ENCODE results near the gene IQGAP3. TPM values are rescaled to one million over a fixed set of nuclear protein-coding genes. Genes with fewer than 3 reads are reported as not detected.

IQGAP3 gene
- polyA plus RNA-seq, 1 of the 3 experiments (the other 2 are of a cell fraction), result 15.6 TPM

- Histone ChIP-seq H3K9me2 (no peaks in the 10 kb centered on the region), H3K4me3 (ENCODE audit: low read depth in 2 of 2, low read length in 1 of 2) (no peak overlapping the region), H2AFZ (ENCODE audit: low read depth) (no peak overlapping the region), H3K9me3 (no peaks in the 10 kb centered on the region), H3K4me2 (no peak overlapping the region), H3K9ac (no peak overlapping the region), H3K36me3 (replicated peaks in 1 of 2; ENCODE audit: control insufficient read depth in 1 of 2, insufficient read depth in 2 of 2, low read length in 1 of 2) (peaks cover 11 to 20% of the 10 kb centered on the region in 2 experiments), H3K79me2 (ENCODE audit: insufficient read depth) (no peaks in the 10 kb centered on the region), H3F3A (replicated peaks; ENCODE audit: insufficient read depth) (no peaks in the 10 kb centered on the region), H3K27ac (ENCODE audit: low read depth in 2 of 2, low read length in 1 of 2) (no peak overlapping the region), H3K27me3 (ENCODE audit: insufficient read depth) (no peaks in the 10 kb centered on the region), H4K20me1 (ENCODE audit: insufficient read depth) (no peaks in the 10 kb centered on the region), H3K4me1 (ENCODE audit: control insufficient read depth in 1 of 2, insufficient read depth in 2 of 2, low read depth in 1 of 2, low read length in 1 of 2) (no peaks in the 10 kb centered on the region)
- CTCF ChIA-PET, result interaction anchor here (0.9 to 1.5 kb wide), 2 partner anchors 16 to 18 kb away, joined by 4 read pairs; no protein-coding TSS in a partner anchor
- POLR2A ChIA-PET, result no interaction called here
- 84% methylated on average over 4 of the region's 5 CpGs for WGBS (ENCODE audit: low lambda C conversion rate)
- no peak for DNase-seq
- TF ChIP-seq EP300 (IDR thresholded peaks at IDR 0.05; ENCODE audit: borderline replicate concordance in 1 of 2, low read depth in 1 of 2, low read length in 1 of 2), result no peak
- no peak for TF ChIP-seq SIN3A (IDR thresholded peaks at IDR 0.05; ENCODE audit: borderline replicate concordance, low read depth, low read length)
- TF ChIP-seq FOXJ3 (CRISPR knock-in tag; IDR thresholded peaks at IDR 0.05), result no peak
- TF ChIP-seq MAX (IDR thresholded peaks at IDR 0.05; ENCODE audit: low read depth), result no peak
- no peak for TF ChIP-seq GATA2 (CRISPR knock-in tag; IDR thresholded peaks at IDR 0.05)
- TF ChIP-seq USF1 (IDR thresholded peaks at IDR 0.05; ENCODE audit: borderline replicate concordance, low read depth), result no peak
- no peak for TF ChIP-seq RXRA (IDR thresholded peaks at IDR 0.05; ENCODE audit: borderline replicate concordance, low read depth)
- TF ChIP-seq TAF1 (IDR thresholded peaks at IDR 0.05; ENCODE audit: borderline replicate concordance, low read depth, low read length), result no peak
- no peak for TF ChIP-seq FOXM1 (IDR thresholded peaks at IDR 0.05; ENCODE audit: low read depth)
Observed at GRCh38 chr1:156550346-156550745, 22.0 kb downstream of the IQGAP3 start.

GRCh38 chr1:156549831-156550230, 22.5 kb downstream of the IQGAP3 start:
- H3K27ac ChIP-seq (ENCODE audit: low read depth in 2 of 2, low read length in 1 of 2), result no peak overlapping the region
- H4K20me1 ChIP-seq (ENCODE audit: insufficient read depth), result no peaks in the 10 kb centered on the region
- no peak overlapping the region for H3K4me2 ChIP-seq
- TF ChIP-seq EZH2phosphoT487 (IDR thresholded peaks at IDR 0.05; ENCODE audit: borderline replicate concordance, low read depth) (no peak), ELF1 (IDR thresholded peaks at IDR 0.05) (no peak), ZBTB33 (IDR thresholded peaks at IDR 0.05; ENCODE audit: borderline replicate concordance, low read depth) (no peak), MAX (IDR thresholded peaks at IDR 0.05; ENCODE audit: low read depth) (no peak), MXI1 (IDR thresholded peaks at IDR 0.05; ENCODE audit: low read depth, low read length) (no peak), MEF2A (IDR thresholded peaks at IDR 0.05; ENCODE audit: borderline replicate concordance, low read depth) (no peak), SIN3A (IDR thresholded peaks at IDR 0.05; ENCODE audit: borderline replicate concordance, low read depth, low read length) (no peak), CTCF (IDR thresholded peaks at IDR 0.05) (no peak), REST (IDR thresholded peaks at IDR 0.05; ENCODE audit: low read depth, low read length) (no peak), FOXM1 (IDR thresholded peaks at IDR 0.05; ENCODE audit: low read depth) (no peak)
- H3K9me3 ChIP-seq, result no peaks in the 10 kb centered on the region
- no peak overlapping the region for H3K9ac ChIP-seq
- H2AFZ ChIP-seq (ENCODE audit: low read depth), result no peak overlapping the region
- H3K4me1 ChIP-seq (ENCODE audit: control insufficient read depth in 1 of 2, insufficient read depth in 2 of 2, low read depth in 1 of 2, low read length in 1 of 2), result no peaks in the 10 kb centered on the region
- H3K36me3 ChIP-seq (replicated peaks in 1 of 2; ENCODE audit: control insufficient read depth in 1 of 2, insufficient read depth in 2 of 2, low read length in 1 of 2), result peaks cover 11 to 20% of the 10 kb centered on the region in 2 experiments
- no peaks in the 10 kb centered on the region for H3F3A ChIP-seq (replicated peaks; ENCODE audit: insufficient read depth)
- ChIA-PET CTCF (interaction anchor here (0.9 to 1.5 kb wide), 4 partner anchors 16 to 69 kb away, joined by 4 to 5 read pairs (median 4); no protein-coding TSS in a partner anchor), POLR2A (interaction anchor here (0.7 kb wide), 1 partner anchor 22 kb away, joined by 3 read pairs; no protein-coding TSS in a partner anchor)
- no peaks in the 10 kb centered on the region for H3K9me2 ChIP-seq
- no peaks in the 10 kb centered on the region for H3K79me2 ChIP-seq (ENCODE audit: insufficient read depth)
- no peak for DNase-seq
- H3K27me3 ChIP-seq (ENCODE audit: insufficient read depth), result no peaks in the 10 kb centered on the region
- 100% methylated on average over 1 of the region's 1 CpG for WGBS (ENCODE audit: low lambda C conversion rate)
- H3K4me3 ChIP-seq (ENCODE audit: low read depth in 2 of 2, low read length in 1 of 2), result no peak overlapping the region
